GM12878 (cell line): ENCODE results near the gene XRN2. TPM values are rescaled to one million over a fixed set of nuclear protein-coding genes. Genes with fewer than 3 reads are reported as not detected.

ENCODE experiments used
- ATAC-seq: fragments of 200-7000 bp; cut with Tn5 transposase; 3 replicates; pipeline ENCODE4 v1.9.1; 2020; ENCODE audit warnings: mild to moderate bottlenecking, moderate library complexity
- BruUV-seq: library from RNA; stranded (reverse); fragments of 400-500 nt; replicated peaks from 2 replicates; lab custom pipeline; 2021; lab: Mats Ljungman, UMichigan
- CTCF ChIA-PET: fragments of 300-600 bp; sonication (Branson Sonifier 250); formaldehyde crosslinking; extraction: SDS; loops from one replicate; lab custom pipeline; 2021; ENCODE audit warnings: inconsistent platforms; lab: Yijun Ruan, JAX
- POLR2A ChIA-PET: fragments of 350-600 bp; formaldehyde crosslinking; extraction: SDS; loops from one replicate; lab custom pipeline; 2021; ENCODE audit warnings: inconsistent platforms; lab: Charles Lee
- RAD21 ChIA-PET: fragments of 300-600 bp; sonication (Branson Sonifier 250); formaldehyde crosslinking; loops from one replicate; lab custom pipeline; 2023; ENCODE audit warnings: antibody characterized with exemption; ENCODE audit not compliant: unreplicated experiment; lab: Charles Lee
- SMC1A ChIA-PET: fragments of 300-600 bp; sonication (Branson Sonifier 250); formaldehyde crosslinking; loops from one replicate; lab custom pipeline; 2023; ENCODE audit not compliant: unreplicated experiment, uncharacterized antibody; lab: Charles Lee
- DNase-seq: peaks from one replicate; pipeline ENCODE4 v3.0.0-alpha.2; 2011; ENCODE audit warnings: low read depth, low spot score
- FAIRE-seq: peaks from 3 replicates; lab custom pipeline; 2011; peaks lifted over from hg19 to GRCh38; lab: Jason Lieb, UNC
- H2AFZ ChIP-seq: 2 replicates; pipeline ENCODE4 v1.6.0; 2011; ENCODE audit warnings: low read depth, low read length, control low read depth; ENCODE audit not compliant: control insufficient read depth
- H3K27ac ChIP-seq: 2 replicates; pipeline ENCODE4 v1.5.1; 2011; ENCODE audit warnings: control low read depth; ENCODE audit not compliant: control insufficient read depth, insufficient read depth
- H3K27me3 ChIP-seq, 2 experiments: replicated peaks in 1 of 2; 2 replicates each; pipeline versions ENCODE4 v1.6.0 to v1.6.1; 2011; ENCODE audit warnings: low read length in 1 of 2; ENCODE audit not compliant: control insufficient read depth in 2 of 2, insufficient read depth in 2 of 2
- H3K36me3 ChIP-seq, 2 experiments: 2 replicates each; pipeline ENCODE4 v1.5.1; 2011; ENCODE audit warnings: low read length in 1 of 2; ENCODE audit not compliant: control insufficient read depth in 2 of 2, insufficient read depth in 2 of 2
- H3K4me1 ChIP-seq: 2 replicates; pipeline ENCODE4 v1.6.1; 2011; ENCODE audit warnings: mild to moderate bottlenecking, low read length, moderate library complexity, mixed read lengths; ENCODE audit not compliant: control insufficient read depth, insufficient read depth
- H3K4me2 ChIP-seq: 2 replicates; pipeline ENCODE4 v1.6.0; 2011; ENCODE audit warnings: control low read depth; ENCODE audit not compliant: control insufficient read depth, insufficient read depth
- H3K4me3 ChIP-seq: fragments of 200-600 bp; sonication (generic); 2 replicates; pipeline ENCODE4 v1.5.1; 2016
- H3K79me2 ChIP-seq: 2 replicates; pipeline ENCODE4 v1.6.0; 2011; ENCODE audit warnings: low read length; ENCODE audit not compliant: control insufficient read depth, insufficient read depth
- H3K9ac ChIP-seq: 2 replicates; pipeline ENCODE4 v1.8.0; 2011; ENCODE audit warnings: low read length, control low read depth, mixed read lengths; ENCODE audit not compliant: control insufficient read depth, insufficient read depth
- H3K9me3 ChIP-seq: replicated peaks from 3 replicates; pipeline ENCODE4 v1.5.1; 2011; ENCODE audit warnings: mild to moderate bottlenecking, low read length; ENCODE audit not compliant: control insufficient read depth, insufficient read depth
- H4K20me1 ChIP-seq: 2 replicates; pipeline ENCODE4 v1.6.0; 2011; ENCODE audit not compliant: control insufficient read depth, insufficient read depth
- ASH2L ChIP-seq: fragments of 300-600, 200-600 bp; sonication (generic); IDR thresholded peaks from 2 replicates; pipeline ENCODE4 v1.6.1; 2017; ENCODE audit warnings: low read depth, mild to moderate bottlenecking, borderline replicate concordance
- BRCA1 ChIP-seq: IDR thresholded peaks from 2 replicates; pipeline ENCODE4 v1.6.1; 2011; ENCODE audit warnings: low read depth, low read length, improper control_type of control experiment
- CBX3 ChIP-seq: fragments of 200-600 bp; sonication (generic); IDR thresholded peaks from 2 replicates; pipeline ENCODE4 v1.6.1; 2016; ENCODE audit warnings: low read depth, borderline replicate concordance
- CEBPB ChIP-seq, 2 experiments: fragments of 150-350 bp in 1 of 2; IDR thresholded peaks; 2 replicates each; pipeline ENCODE4 v1.6.1; 2012 to 2014; ENCODE audit warnings: low read depth in 2 of 2, low read length in 2 of 2, borderline replicate concordance in 1 of 2, inconsistent platforms in 1 of 2
- CHD1 ChIP-seq: IDR thresholded peaks from 2 replicates; pipeline ENCODE4 v1.6.1; 2012; ENCODE audit warnings: low read depth, low read length, improper control_type of control experiment
- CREB1 ChIP-seq: IDR thresholded peaks from 2 replicates; pipeline ENCODE4 v1.6.1; 2012; ENCODE audit warnings: low read depth, mild to moderate bottlenecking, inconsistent platforms
- EZH2 ChIP-seq: IDR thresholded peaks from 2 replicates; pipeline ENCODE4 v1.6.1; 2012; ENCODE audit warnings: low read depth, mild to moderate bottlenecking, control low read depth, inconsistent platforms, low read length, borderline replicate concordance; ENCODE audit not compliant: control insufficient read depth
- FOXM1 ChIP-seq: IDR thresholded peaks from 2 replicates; pipeline ENCODE4 v1.6.1; 2012; ENCODE audit warnings: low read depth, mild to moderate bottlenecking, inconsistent platforms, low read length, moderate library complexity
- HDGF ChIP-seq: fragments of 450-650 bp; IDR thresholded peaks from 2 replicates; pipeline ENCODE4 v1.6.1; 2016; ENCODE audit warnings: antibody characterized with exemption
- KDM1A ChIP-seq: fragments of 200-600 bp; sonication (generic); IDR thresholded peaks from 2 replicates; pipeline ENCODE4 v1.6.1; 2016; ENCODE audit warnings: borderline replicate concordance
- MYC ChIP-seq: IDR thresholded peaks from 2 replicates; pipeline ENCODE4 v1.6.1; 2011; ENCODE audit warnings: mild to moderate bottlenecking, low read length, moderate library complexity, inconsistent platforms; ENCODE audit not compliant: insufficient read depth, insufficient replicate concordance, insufficient read length, severe bottlenecking
- RAD51 ChIP-seq: fragments of 450-650 bp; IDR thresholded peaks from 2 replicates; pipeline ENCODE4 v1.6.1; 2016; ENCODE audit warnings: moderate library complexity, mild to moderate bottlenecking, inconsistent platforms
- RBBP5 ChIP-seq: fragments of 200-600 bp; sonication (generic); conservative IDR thresholded peaks from 2 replicates; pipeline ENCODE4 v1.6.1; 2016
- SIN3A ChIP-seq: IDR thresholded peaks from 2 replicates; pipeline ENCODE4 v1.6.1; 2012; ENCODE audit warnings: low read depth, low read length, improper control_type of control experiment
- SREBF2 ChIP-seq: IDR thresholded peaks from 2 replicates; pipeline ENCODE4 v1.6.1; 2012; ENCODE audit warnings: mild to moderate bottlenecking, low read length
- YBX1 ChIP-seq: fragments of 450-650 bp; IDR thresholded peaks from 2 replicates; pipeline ENCODE4 v1.6.1; 2016; ENCODE audit warnings: antibody characterized with exemption
- WGBS: methylation state at CpG from one replicate; pipeline ENCODE4 v1.1.6; 2016; ENCODE audit warnings: low lambda C conversion rate; ENCODE audit not compliant: insufficient replicate concordance, insufficient coverage; ENCODE audit errors: missing lambda C conversion rate; 5-methylcytosine and 5-hydroxymethylcytosine counted together
- in situ Hi-C: fragments of 300-500 bp; cut with MboI; formaldehyde crosslinking; loops from 9 replicates; pipeline ENCODE4 v1.14.3; 2018; ENCODE audit warnings: mixed read lengths
- intact Hi-C: fragments of 100-400 bp; cut with micrococcal nuclease; formaldehyde crosslinking; loops from one replicate; pipeline ENCODE4 v1.14.2; 2022; ENCODE audit not compliant: unreplicated experiment
- polyA plus RNA-seq, 11 experiments: library from polyadenylated mRNA; depleted of rRNA in 4 of 11; unstranded in 6 of 11; stranded (reverse) in 5 of 11; fragments of >200 nt; fragmentation: Nextera tagmentation in 4 of 11; fragmentation: Illumina TruSeq in 1 of 11; extraction: Ambion mirVana in 4 of 11; extraction: Trizol in 1 of 11; gene quantifications; 1 replicate in 1 of 11; 2 replicates in 10 of 11; pipeline versions ENCODE4 v1.2.1 to v1.2.3, GENCODE V29; 2011 to 2016; ENCODE audit warnings: inconsistent platforms in 2 of 11, missing spikeins in 2 of 11, low read depth in 1 of 11
- total RNA-seq, 4 experiments: library from RNA; depleted of rRNA in 3 of 4; stranded (reverse); fragments of >200 nt in 3 of 4; fragmentation: Illumina TruSeq in 1 of 4; extraction: Trizol in 1 of 4; gene quantifications; 2 replicates each; pipeline versions ENCODE4 v1.2.1 to v1.2.3, GENCODE V29; 2013 to 2021
- TF ChIP-seq, protein P1 (sequence below), 3 experiments: IDR thresholded peaks in 2 of 3; conservative IDR thresholded peaks in 1 of 3; 2 replicates each; pipeline ENCODE4 v1.5.1; 2011; ENCODE audit warnings: low read depth in 3 of 3, low read length in 3 of 3, mild to moderate bottlenecking in 3 of 3, control low read depth in 2 of 3, moderate library complexity in 2 of 3, inconsistent platforms in 1 of 3, mixed read lengths in 1 of 3; ENCODE audit not compliant: control insufficient read depth in 2 of 3, insufficient read depth in 1 of 3; ENCODE audit errors: extremely low read depth in 1 of 3
- TF ChIP-seq, protein P2 (sequence below): fragments of 450-650 bp; formaldehyde crosslinking; IDR thresholded peaks from 2 replicates; pipeline ENCODE4 v1.4.0; 2020; ENCODE audit warnings: mild to moderate bottlenecking, moderate library complexity

Gene XRN2
- total and polyA plus RNA-seq, 10 of the 15 experiments (the other 5 are each of a cell fraction or from before 2014, with no cell fraction given), result 59.7 to 97.8 (median 75.6) TPM

- ATAC-seq (no peak), FAIRE-seq (no peak), DNase-seq (no peak)
- no peaks in the 10 kb centered on the region for H3K4me1 ChIP-seq
- ChIA-PET POLR2A (no interaction called here), CTCF (interaction anchor here (1.8 kb wide), 1 partner anchor 20 kb away, joined by 5 read pairs; no protein-coding TSS in a partner anchor), SMC1A (no interaction called here), RAD21 (no interaction called here)
- no peaks in the 10 kb centered on the region for H3K36me3 ChIP-seq
- H3K4me2 ChIP-seq, result no peak overlapping the region
- H4K20me1 ChIP-seq, result no peaks in the 10 kb centered on the region
- in situ Hi-C loops, result no loop called here
- no peak overlapping the region for H3K27ac ChIP-seq
- TF ChIP-seq YBX1, result no peak
- TF ChIP-seq CREB1, result no peak
- TF ChIP-seq SREBF2, result no peak
- TF ChIP-seq HDGF, result no peak
- TF ChIP-seq SIN3A, result no peak
- TF ChIP-seq KDM1A, result no peak
- TF ChIP-seq ASH2L, result no peak
- no peak for TF ChIP-seq RAD51
- TF ChIP-seq RBBP5, result no peak
- TF ChIP-seq, protein P1, sequence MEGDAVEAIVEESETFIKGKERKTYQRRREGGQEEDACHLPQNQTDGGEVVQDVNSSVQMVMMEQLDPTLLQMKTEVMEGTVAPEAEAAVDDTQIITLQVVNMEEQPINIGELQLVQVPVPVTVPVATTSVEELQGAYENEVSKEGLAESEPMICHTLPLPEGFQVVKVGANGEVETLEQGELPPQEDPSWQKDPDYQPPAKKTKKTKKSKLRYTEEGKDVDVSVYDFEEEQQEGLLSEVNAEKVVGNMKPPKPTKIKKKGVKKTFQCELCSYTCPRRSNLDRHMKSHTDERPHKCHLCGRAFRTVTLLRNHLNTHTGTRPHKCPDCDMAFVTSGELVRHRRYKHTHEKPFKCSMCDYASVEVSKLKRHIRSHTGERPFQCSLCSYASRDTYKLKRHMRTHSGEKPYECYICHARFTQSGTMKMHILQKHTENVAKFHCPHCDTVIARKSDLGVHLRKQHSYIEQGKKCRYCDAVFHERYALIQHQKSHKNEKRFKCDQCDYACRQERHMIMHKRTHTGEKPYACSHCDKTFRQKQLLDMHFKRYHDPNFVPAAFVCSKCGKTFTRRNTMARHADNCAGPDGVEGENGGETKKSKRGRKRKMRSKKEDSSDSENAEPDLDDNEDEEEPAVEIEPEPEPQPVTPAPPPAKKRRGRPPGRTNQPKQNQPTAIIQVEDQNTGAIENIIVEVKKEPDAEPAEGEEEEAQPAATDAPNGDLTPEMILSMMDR (IDR thresholded peaks at IDR 0.05 in 2 of 3, conservative IDR thresholded peaks at IDR 0.05 in 1 of 3; ENCODE audit: control insufficient read depth in 2 of 3, extremely low read depth in 1 of 3, insufficient read depth in 1 of 3, low read depth in 3 of 3, low read length in 3 of 3), result no peak
- TF ChIP-seq EZH2, result no peak
- TF ChIP-seq BRCA1, result no peak
- TF ChIP-seq CEBPB (IDR thresholded peaks at IDR 0.05; ENCODE audit: borderline replicate concordance in 1 of 2, low read depth in 2 of 2, low read length in 2 of 2), result no peak
- TF ChIP-seq MYC, result no peak
- TF ChIP-seq CBX3, result no peak
- no peak for TF ChIP-seq CHD1
- TF ChIP-seq, protein P2, sequence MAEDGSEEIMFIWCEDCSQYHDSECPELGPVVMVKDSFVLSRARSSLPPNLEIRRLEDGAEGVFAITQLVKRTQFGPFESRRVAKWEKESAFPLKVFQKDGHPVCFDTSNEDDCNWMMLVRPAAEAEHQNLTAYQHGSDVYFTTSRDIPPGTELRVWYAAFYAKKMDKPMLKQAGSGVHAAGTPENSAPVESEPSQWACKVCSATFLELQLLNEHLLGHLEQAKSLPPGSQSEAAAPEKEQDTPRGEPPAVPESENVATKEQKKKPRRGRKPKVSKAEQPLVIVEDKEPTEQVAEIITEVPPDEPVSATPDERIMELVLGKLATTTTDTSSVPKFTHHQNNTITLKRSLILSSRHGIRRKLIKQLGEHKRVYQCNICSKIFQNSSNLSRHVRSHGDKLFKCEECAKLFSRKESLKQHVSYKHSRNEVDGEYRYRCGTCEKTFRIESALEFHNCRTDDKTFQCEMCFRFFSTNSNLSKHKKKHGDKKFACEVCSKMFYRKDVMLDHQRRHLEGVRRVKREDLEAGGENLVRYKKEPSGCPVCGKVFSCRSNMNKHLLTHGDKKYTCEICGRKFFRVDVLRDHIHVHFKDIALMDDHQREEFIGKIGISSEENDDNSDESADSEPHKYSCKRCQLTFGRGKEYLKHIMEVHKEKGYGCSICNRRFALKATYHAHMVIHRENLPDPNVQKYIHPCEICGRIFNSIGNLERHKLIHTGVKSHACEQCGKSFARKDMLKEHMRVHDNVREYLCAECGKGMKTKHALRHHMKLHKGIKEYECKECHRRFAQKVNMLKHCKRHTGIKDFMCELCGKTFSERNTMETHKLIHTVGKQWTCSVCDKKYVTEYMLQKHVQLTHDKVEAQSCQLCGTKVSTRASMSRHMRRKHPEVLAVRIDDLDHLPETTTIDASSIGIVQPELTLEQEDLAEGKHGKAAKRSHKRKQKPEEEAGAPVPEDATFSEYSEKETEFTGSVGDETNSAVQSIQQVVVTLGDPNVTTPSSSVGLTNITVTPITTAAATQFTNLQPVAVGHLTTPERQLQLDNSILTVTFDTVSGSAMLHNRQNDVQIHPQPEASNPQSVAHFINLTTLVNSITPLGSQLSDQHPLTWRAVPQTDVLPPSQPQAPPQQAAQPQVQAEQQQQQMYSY (CRISPR knock-in tag), result no peak
- TF ChIP-seq FOXM1, result no peak
- intact Hi-C loops, result no loop called here
- no peak overlapping the region for H2AFZ ChIP-seq
- no TSS peak for BruUV-seq
- no peaks in the 10 kb centered on the region for H3K27me3 ChIP-seq
- H3K9ac ChIP-seq, result no peak overlapping the region
- WGBS, result 50% methylated on average over 4 of the region's 4 CpGs
- no peaks in the 10 kb centered on the region for H3K79me2 ChIP-seq
- no peaks in the 10 kb centered on the region for H3K9me3 ChIP-seq
- no peak overlapping the region for H3K4me3 ChIP-seq
Observed at GRCh38 chr20:21286775-21287174, 16.4 kb upstream of the XRN2 start.
